PC-9 (cell line): ENCODE measurements around the gene FOXD3. TPM values are rescaled to one million over a fixed set of nuclear protein-coding genes. Genes with fewer than 3 reads are reported as not detected.

Source experiments
- BruUV-seq: library from RNA; stranded (reverse); fragments of 400-500 nt; replicated peaks from 2 replicates; lab custom pipeline; 2021; lab: Mats Ljungman, UMichigan
- CTCF ChIA-PET: fragments of 300-600 bp; sonication (Branson Sonifier 250); formaldehyde crosslinking; loops from one replicate; lab custom pipeline; 2022; ENCODE audit warnings: antibody characterized with exemption; lab: Charles Lee
- POLR2A ChIA-PET: fragments of 300-600 bp; sonication (Branson Sonifier 250); formaldehyde crosslinking; loops from one replicate; lab custom pipeline; 2022; ENCODE audit warnings: antibody characterized with exemption; ENCODE audit not compliant: unreplicated experiment; lab: Charles Lee
- DNase-seq, 2 experiments: peaks; one replicate each; pipeline versions ENCODE4 v3.0.0 to v3.0.0-alpha.2; 2015 to 2022; ENCODE audit warnings: mixed read lengths in 1 of 2
- H2AFZ ChIP-seq: fragments of 200-600 bp; sonication (generic); 2 replicates; pipeline ENCODE4 v1.8.1; 2017; ENCODE audit warnings: antibody characterized with exemption
- H3F3A ChIP-seq: fragments of 200-600 bp; sonication (generic); 2 replicates; pipeline ENCODE4 v1.8.1; 2017; ENCODE audit warnings: antibody characterized with exemption, mild to moderate bottlenecking, low read depth; ENCODE audit not compliant: insufficient read depth
- H3K27ac ChIP-seq: fragments of 200-600 bp; sonication (generic); 2 replicates; pipeline ENCODE4 v1.6.1; 2016; ENCODE audit warnings: mixed run types
- H3K27me3 ChIP-seq: fragments of 200-600 bp; sonication (generic); 2 replicates; pipeline ENCODE4 v1.6.1; 2016; ENCODE audit warnings: low read depth, mixed run types; ENCODE audit not compliant: insufficient read depth
- H3K36me3 ChIP-seq: fragments of 200-600 bp; sonication (generic); 2 replicates; pipeline ENCODE4 v1.6.1; 2016; ENCODE audit warnings: low read depth, mixed run types
- H3K4me1 ChIP-seq: fragments of 200-600 bp; sonication (generic); replicated peaks from 2 replicates; pipeline ENCODE4 v1.6.1; 2016; ENCODE audit warnings: mixed run types; ENCODE audit not compliant: insufficient read depth
- H3K4me2 ChIP-seq: fragments of 200-600 bp; sonication (generic); 2 replicates; pipeline ENCODE4 v1.6.1; 2017; ENCODE audit warnings: mixed run types
- H3K4me3 ChIP-seq: fragments of 200-600 bp; sonication (generic); 2 replicates; pipeline ENCODE4 v1.6.1; 2016; ENCODE audit warnings: mixed run types
- H3K79me2 ChIP-seq: fragments of 200-600 bp; sonication (generic); 2 replicates; pipeline ENCODE4 v1.6.1; 2017; ENCODE audit warnings: low read depth, mixed run types
- H3K9me2 ChIP-seq: fragments of 200-600 bp; sonication (generic); 2 replicates; pipeline ENCODE4 v1.8.1; 2017; ENCODE audit warnings: mild to moderate bottlenecking; ENCODE audit not compliant: insufficient read depth
- H3K9me3 ChIP-seq: fragments of 200-600 bp; sonication (generic); 2 replicates; pipeline ENCODE4 v1.8.1; 2016; ENCODE audit warnings: low read depth; ENCODE audit not compliant: insufficient read depth
- H4K20me1 ChIP-seq: fragments of 200-600 bp; sonication (generic); 2 replicates; pipeline ENCODE4 v1.8.1; 2017; ENCODE audit not compliant: insufficient read depth
- CTCF ChIP-seq: fragments of 200-600 bp; sonication (generic); conservative IDR thresholded peaks from 2 replicates; pipeline ENCODE4 v1.6.1; 2017; ENCODE audit warnings: mixed run types, antibody characterized with exemption, mild to moderate bottlenecking, moderate library complexity
- EZH2 ChIP-seq: fragments of 200-600 bp; sonication (generic); IDR thresholded peaks from 2 replicates; pipeline ENCODE4 v1.8.0; 2017; ENCODE audit warnings: antibody characterized with exemption, low read depth
- intact Hi-C: fragments of 100-400 bp; cut with micrococcal nuclease; formaldehyde crosslinking; loops from one replicate; pipeline ENCODE4 v1.10.0; 2022; ENCODE audit not compliant: unreplicated experiment
- total RNA-seq: library from RNA; stranded (reverse); gene quantifications from 2 replicates; pipeline ENCODE4 v1.2.3, GENCODE V29; 2021

FOXD3 gene
- total RNA-seq, 1 experiment from 2014 or later: not detected

GRCh38 chr1:63362073-63362472 is 39.7 kb downstream of the FOXD3 start:
- BruUV-seq: no TSS peak
- H3K9me2 ChIP-seq: no peaks in the 10 kb centered on the region
- CTCF ChIA-PET: no interaction called here

GRCh38 chr1:63362578-63362977 is 40.2 kb downstream of the FOXD3 start:
- Histone ChIP-seq H3F3A (peaks cover 13% of the 10 kb centered on the region; the same call in 1 of the 2 replicates), H3K27ac (no peak overlapping the region), H3K4me1 (peaks cover 9% of the 10 kb centered on the region), H3K9me2 (no peaks in the 10 kb centered on the region), H3K79me2 (no peaks in the 10 kb centered on the region), H3K27me3 (no peaks in the 10 kb centered on the region), H3K9me3 (no peaks in the 10 kb centered on the region), H3K4me3 (no peak overlapping the region), H3K36me3 (no peaks in the 10 kb centered on the region), H3K4me2 (no peak overlapping the region), H2AFZ (no peak overlapping the region), H4K20me1 (no peaks in the 10 kb centered on the region)
- TF ChIP-seq CTCF (no peak), EZH2 (no peak)
- DNase-seq: no peak
- ChIA-PET CTCF (no interaction called here), POLR2A (no interaction called here)
- intact Hi-C loops: no loop called here
- no TSS peak for BruUV-seq

More at GRCh38 chr1:63362073-63362472, 39.7 kb downstream of the FOXD3 start:
- H3K9me3 ChIP-seq: no peaks in the 10 kb centered on the region
- no peak for DNase-seq
- H3F3A ChIP-seq: peaks cover 12% of the 10 kb centered on the region; the same call in 1 of the 2 replicates
- peaks cover 9% of the 10 kb centered on the region for H3K4me1 ChIP-seq
- no peaks in the 10 kb centered on the region for H3K27me3 ChIP-seq
- no peak overlapping the region for H3K4me3 ChIP-seq
- H2AFZ ChIP-seq: no peak overlapping the region
- H3K27ac ChIP-seq: no peak overlapping the region
- POLR2A ChIA-PET: no interaction called here
- no peak for TF ChIP-seq CTCF
- no peak for TF ChIP-seq EZH2
- no peak overlapping the region for H3K4me2 ChIP-seq
- H4K20me1 ChIP-seq: no peaks in the 10 kb centered on the region
- H3K79me2 ChIP-seq: no peaks in the 10 kb centered on the region
- intact Hi-C loops: no loop called here
- no peaks in the 10 kb centered on the region for H3K36me3 ChIP-seq

- TF ChIP-seq CTCF (no peak), EZH2 (no peak)
- H3F3A ChIP-seq: peaks cover 13% of the 10 kb centered on the region; the same call in 1 of the 2 replicates
- H3K27me3 ChIP-seq: no peaks in the 10 kb centered on the region
- H3K4me1 ChIP-seq: peaks cover 9% of the 10 kb centered on the region
- BruUV-seq: no TSS peak
- no peak overlapping the region for H3K4me3 ChIP-seq
- H3K9me3 ChIP-seq: no peaks in the 10 kb centered on the region
- CTCF ChIA-PET: no interaction called here
- intact Hi-C loops: no loop called here
- no peaks in the 10 kb centered on the region for H3K9me2 ChIP-seq
- H3K36me3 ChIP-seq: no peaks in the 10 kb centered on the region
- no peaks in the 10 kb centered on the region for H3K79me2 ChIP-seq
- POLR2A ChIA-PET: no interaction called here
- no peak overlapping the region for H3K4me2 ChIP-seq
- H2AFZ ChIP-seq: no peak overlapping the region
- no peak for DNase-seq
- H4K20me1 ChIP-seq: no peaks in the 10 kb centered on the region
- H3K27ac ChIP-seq: no peak overlapping the region
Observed at GRCh38 chr1:63363014-63363413, 40.6 kb downstream of the FOXD3 start.
